GM13977 (cell line): ENCODE results near the gene HJURP.

Experiments
- DNase-seq: peaks from one replicate; pipeline ENCODE4 v3.0.0; 2012; ENCODE audit warnings: low spot score
- CTCF ChIP-seq: IDR thresholded peaks from 2 replicates; pipeline ENCODE4 v1.5.1; 2012; ENCODE audit warnings: mild to moderate bottlenecking, control low read depth; ENCODE audit not compliant: insufficient read depth; ENCODE audit errors: extremely low read depth, missing control alignments
- in situ Hi-C: fragments of 300-500 bp; cut with MboI; formaldehyde crosslinking; loops from one replicate; pipeline ENCODE4 v1.12.0; 2022; ENCODE audit warnings: low sequenced_read_pairs, low pct_unique_long_range_greater_than_20kb, mixed read lengths, inconsistent platforms; ENCODE audit not compliant: unreplicated experiment

The HJURP gene

GRCh38 chr2:233867993-233868532, 13.7 kb upstream of the HJURP start, which contains the start of gene MSL3B:
Gene MSL3B, minus strand, starts transcription at chr2:233868386.
- no peak for TF ChIP-seq CTCF
- in situ Hi-C loops = no loop called here

GRCh38 chr2:233866479-233866878, 12.1 kb upstream of the HJURP start:
- in situ Hi-C loops = no loop called here
- DNase-seq = no peak
- no peak for TF ChIP-seq CTCF

More at GRCh38 chr2:233867993-233868532, 13.7 kb upstream of the HJURP start, which contains the start of gene MSL3B:
- peak; percentile 82 for DNase-seq

- no peak for TF ChIP-seq CTCF
- in situ Hi-C loops = no loop called here
Observed at GRCh38 chr2:233865838-233866237, 11.5 kb upstream of the HJURP start.

GRCh38 chr2:233862261-233862768, 8.0 kb upstream of the HJURP start:
- TF ChIP-seq CTCF = no peak
- no peak for DNase-seq
- in situ Hi-C loops = no loop called here

More at GRCh38 chr2:233865838-233866237, 11.5 kb upstream of the HJURP start:
- no peak for DNase-seq

- TF ChIP-seq CTCF = no peak
- DNase-seq = no peak
- in situ Hi-C loops = no loop called here
Observed at GRCh38 chr2:233858331-233858730, 4.0 kb upstream of the HJURP start.

GRCh38 chr2:233857511-233858141, 3.3 kb upstream of the HJURP start:
- in situ Hi-C loops = no loop called here
- peak; percentile 83 for TF ChIP-seq CTCF
- DNase-seq = peak; percentile 51
